GM12891 (cell line): ENCODE data around the gene DNAH12.

Experiments used
- POLR2A ChIP-seq: IDR thresholded peaks from 2 replicates; pipeline ENCODE4 v1.6.1; 2011; ENCODE audit warnings: low read depth, low read length, control low read depth
- TAF1 ChIP-seq: IDR thresholded peaks from 2 replicates; pipeline ENCODE4 v1.6.1; 2011; ENCODE audit warnings: low read depth, low read length, control low read depth

DNA sequence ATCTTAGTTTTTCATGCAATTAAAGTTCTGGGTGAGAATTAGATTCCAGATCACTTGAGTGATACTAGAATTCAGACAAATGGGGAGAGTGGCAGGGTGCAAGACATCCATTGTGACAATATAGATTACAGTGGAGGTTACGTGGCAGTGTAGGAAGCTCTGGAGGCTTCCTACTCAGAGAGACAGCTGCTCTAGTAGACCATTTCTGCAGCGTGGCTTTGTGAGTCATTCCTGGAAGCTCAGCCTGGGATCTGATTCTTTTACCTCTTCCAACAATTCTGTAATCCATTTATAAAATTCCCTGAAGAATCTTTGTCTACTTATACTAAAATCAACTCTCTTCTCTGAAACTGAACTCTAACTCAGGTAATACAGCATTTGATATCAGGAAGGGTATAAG, 161.2 kb downstream of the DNAH12 start:
- TF ChIP-seq TAF1: no peak
- TF ChIP-seq POLR2A: no peak
